Activated CD8-positive, alpha-beta memory T cell treated with anti-CD3 and anti-CD28 coated beads for 24 hours (primary cell): ENCODE data around the gene AK4.

Experiments used
- DNase-seq: peaks from one replicate; pipeline ENCODE4 v3.0.0-alpha.2; 2020

The AK4 gene

DNA sequence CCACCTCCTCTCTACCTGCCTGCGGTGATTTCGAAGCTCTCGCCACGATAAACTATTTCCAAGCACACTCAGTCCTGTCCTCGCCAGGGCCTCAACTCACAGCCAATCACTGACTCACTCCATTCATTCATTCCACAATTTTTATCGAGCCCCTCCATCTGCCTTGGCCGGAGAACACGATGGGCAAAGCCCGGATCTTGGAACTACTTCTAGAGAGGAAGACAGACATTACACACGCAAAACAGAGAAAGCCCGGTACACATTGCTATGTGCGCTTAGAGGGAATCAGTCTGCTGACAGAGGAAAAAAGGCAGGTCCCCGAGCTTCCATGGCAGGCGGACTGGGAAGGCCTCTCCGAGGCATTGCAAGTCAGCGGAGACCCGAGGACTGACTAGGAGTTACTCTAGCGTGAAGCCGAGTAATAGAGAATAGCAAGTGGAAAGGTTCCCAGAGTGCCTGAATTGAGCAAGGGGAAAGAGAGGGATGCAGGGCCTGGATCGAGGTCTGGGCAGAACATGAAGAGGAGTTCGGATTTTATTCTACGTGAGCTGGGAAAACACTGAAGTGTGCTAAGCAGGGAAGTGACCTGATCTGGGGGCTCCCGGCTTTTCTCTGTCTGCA is 107.1 kb downstream of the AK4 start:
- DNase-seq, result no peak

DNA sequence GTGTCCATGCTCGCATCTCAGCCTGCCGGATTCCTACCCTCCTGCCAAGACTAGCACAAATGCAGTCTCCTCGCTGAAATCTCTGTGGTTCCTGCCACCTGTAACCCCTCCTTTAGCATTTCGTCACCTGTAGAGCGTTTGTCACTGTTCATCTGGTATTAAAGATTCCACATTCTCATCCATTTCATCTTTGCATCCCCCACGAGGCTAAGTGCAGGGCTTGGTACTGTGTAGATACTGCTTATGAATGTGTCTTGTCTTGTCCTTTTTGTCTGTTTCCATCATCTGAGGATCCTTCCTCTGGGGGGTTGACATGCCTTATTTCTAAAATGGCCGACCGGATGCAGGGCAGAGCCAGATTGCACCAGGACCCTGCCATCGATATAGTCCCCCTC is 107.7 kb downstream of the AK4 start:
- DNase-seq, result no peak

DNA sequence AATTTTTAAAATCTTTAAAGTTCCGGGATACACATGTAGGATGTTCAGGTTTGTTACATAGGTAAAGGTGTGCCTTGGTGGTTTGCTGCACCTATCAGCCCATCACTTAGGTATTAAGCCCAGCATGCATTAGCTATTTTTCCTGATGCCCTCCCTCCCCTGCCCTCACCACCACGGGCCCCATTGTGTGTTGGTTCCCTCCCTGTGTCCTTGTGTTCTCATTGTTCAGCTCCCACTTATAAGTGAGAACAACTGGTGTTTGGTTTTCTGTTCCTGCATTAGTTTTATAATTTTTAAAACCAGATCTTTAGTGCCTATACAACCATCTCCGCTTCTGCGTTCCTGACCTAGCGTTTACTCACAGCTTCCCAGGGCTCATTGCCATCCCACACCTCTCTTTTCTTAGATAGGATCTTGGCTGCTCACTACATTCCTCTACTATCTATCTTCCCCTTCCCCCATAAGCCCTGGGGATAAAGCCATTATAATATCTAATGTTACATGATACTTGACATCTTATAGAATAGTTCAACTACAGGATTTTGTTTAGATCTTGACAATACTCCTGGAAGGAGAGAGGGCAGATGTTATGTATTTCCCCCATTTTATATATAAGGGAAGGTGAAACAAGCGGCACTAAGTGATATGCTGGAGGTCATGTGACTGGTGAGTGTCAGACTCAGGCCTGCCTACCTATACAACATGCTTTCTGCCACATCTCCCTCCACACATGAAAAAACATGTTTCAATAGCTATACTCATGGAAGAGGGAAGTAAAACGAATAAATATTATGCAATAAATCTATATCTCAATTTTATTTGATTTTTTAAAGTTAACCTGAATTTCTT is 109.1 kb downstream of the AK4 start:
- DNase-seq, result no peak

DNA sequence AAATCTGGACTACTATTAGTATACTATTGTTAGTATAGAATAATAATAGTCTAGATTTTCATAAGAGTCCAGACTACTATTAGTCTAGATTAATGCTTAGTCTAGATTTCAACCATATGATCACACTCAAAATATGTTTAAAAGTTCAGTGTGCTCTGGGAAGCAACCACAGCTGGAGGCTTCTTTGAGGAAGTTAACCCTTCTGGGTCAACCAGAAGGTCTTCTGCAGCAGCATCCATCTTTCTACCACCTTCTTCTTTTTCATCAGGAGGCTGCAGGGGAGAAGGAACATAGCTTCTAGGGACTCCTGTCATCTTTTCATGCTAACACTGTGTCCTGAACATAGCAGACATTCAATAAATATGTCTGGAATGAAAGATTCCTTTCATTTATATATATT is 110.1 kb downstream of the AK4 start:
- DNase-seq, result no peak

DNA sequence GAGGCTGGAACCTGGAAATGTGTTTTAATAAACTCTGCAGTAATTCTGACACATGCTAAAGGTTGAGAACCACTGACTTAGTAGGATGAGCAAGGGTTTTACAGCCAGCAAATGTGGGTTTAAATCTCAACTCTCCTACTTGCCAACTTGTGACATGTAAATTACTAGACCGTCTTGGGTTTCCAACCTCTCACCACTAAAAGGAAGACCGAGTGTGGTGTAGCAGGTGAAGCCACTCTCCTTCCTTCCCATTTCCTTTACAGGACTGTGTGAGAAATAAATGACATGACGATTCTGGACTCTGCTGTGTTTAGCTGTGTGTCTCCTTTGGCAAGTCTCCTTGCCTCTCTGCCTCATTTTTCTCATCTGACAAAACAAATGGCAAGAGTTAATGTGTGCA is 111.8 kb downstream of the AK4 start:
- no peak for DNase-seq

DNA sequence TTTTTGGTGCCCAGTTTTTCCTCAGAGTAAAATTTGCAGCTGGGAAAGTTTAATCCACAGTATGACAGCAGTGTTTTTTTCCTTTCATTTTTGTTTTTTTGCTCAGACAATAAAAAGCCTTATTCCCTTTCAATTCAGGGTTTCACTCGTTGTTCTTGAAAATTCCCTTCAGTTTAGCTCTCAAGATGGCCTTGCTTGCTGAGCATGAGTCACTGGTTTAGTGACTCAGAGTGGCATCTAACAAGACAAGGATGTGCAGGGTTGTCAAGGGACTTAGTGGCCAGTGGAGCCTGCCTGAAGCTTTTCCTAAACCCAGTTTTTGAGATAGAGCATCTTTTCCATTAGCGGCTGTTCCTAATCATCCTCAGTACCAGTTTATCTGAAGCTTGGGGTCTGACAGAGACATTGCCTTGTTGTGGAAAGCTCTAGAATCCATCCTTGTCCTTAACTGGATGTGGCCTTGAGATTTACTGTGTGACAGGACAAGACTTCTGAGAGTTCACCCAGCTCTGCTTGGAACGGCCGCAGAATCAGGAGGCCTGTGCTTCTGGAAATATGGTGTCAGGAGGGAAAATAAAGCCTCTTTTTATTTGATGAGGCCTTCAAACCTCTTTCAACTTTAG is 113.0 kb downstream of the AK4 start:
- no peak for DNase-seq

DNA sequence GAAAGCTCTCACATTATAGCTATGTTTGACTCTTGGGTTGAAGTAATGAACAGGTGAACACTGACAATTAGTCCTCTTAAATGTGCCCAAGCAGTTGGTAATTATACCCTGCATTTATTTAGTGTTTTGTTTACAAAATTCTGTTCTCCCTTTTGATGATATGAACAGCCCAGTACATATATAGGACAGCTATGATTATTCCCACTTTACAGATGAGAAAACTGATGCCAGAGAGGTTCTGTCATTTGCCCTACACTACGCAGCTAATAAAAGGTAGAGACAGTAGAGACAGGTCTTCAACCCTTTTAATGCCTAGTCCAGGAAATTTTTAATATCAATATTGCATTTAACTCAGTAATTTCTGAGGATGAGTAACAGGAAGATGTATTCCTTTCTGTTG is 115.3 kb downstream of the AK4 start:
- no peak for DNase-seq

DNA sequence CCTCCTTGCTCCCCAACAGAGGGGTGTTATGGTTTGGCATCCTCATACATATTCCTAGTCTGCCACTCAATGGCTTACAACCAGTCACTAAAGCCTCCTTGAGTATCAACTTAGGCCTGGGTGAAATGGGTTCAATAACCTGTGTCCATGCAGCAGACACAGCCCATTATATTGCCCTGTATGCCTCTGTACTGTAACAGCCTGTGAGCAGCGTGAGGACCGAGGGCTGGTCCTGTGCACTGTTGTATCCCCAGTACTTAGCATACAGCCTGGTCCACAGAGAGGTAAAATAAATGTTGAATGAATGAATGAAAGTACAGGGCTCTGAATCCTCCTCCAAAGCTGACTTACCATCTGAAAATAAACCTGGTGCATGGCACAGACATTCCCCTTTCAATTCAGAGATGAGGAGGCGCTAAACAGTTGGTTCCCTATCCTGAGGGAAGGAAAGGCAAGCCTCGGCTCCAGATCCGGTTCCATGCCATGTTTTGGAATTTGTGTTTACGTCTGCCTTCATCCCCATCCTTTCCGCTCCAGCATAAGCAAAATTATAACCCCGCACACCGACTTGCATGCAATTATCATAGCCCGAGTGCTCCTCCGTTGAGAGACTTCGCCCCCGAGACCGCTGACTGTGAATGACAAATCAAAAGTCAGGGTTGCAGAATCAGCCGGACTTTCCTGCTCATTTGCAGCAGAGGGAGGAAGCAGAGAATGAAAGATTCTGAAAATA is 116.4 kb downstream of the AK4 start:
- no peak for DNase-seq

DNA sequence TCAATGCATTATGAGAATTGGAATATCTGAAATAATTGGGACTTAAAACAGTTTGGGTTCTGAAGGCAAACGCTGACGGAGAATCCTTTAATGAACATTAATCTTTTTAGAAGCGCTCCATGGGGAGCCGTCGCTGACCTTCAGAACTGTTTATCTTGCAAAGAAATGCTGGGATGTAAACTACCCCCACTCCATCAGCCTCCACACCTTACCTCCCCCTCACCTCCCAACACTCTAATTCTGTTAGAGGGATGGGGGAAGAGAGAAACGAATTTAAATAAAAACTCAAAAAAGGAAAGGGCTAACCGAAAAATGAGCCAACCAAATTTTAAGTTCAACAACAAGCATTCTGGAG is 117.3 kb downstream of the AK4 start:
- no peak for DNase-seq

DNA sequence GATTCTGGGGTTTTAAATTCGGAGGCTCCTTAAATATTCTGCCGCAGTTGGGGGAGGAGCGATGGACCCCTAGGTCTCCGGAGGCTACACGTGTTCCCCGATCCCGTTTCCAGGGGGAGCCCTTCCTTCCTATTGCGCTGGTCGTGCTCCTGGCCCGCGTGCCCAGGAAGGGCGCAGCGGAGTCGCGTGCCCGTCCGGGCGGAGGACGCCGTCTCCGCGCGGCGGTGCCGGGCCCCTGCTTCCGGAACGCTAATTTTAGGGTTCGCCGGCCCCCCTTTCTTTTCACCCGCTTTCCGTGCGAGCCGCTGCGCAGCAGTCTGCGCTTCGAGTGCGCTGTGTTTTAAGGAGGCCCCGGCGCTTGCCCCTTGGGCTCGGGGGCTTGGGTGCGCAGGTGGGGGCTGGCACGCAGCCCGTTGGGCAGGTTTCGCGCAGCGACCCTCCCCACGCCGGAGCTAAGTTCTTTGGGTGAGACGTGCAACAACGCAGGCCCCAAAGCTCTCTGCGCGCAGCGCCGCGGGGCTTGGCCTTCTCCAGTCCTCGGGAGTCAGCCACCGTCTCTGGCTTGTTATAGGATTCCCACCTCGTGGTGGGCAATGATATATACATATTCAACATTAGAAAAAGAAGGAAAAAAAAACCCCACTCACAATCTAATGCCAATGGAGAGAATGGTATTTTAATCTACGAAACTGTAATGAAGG is 117.8 kb downstream of the AK4 start:
- DNase-seq, result peak; percentile 73

DNA sequence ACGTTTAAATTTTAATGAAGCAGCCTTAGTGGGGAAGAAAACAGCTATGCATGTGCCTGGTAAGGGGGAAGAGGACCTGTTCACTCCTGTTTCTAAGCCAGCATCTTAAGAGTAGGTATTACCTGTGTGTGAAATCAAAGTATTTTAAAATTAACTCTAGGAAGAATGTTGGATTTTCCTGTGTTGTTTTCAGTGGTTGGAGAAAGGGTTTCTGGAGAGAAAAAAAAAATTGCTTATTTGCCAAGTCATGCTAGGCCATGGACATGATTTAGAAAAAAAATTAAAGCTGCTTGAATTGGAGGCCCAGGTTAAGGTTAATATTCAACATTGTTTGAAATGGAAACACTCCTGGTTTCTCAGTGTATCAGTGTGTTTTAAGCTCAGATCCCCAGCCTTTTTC is 118.5 kb downstream of the AK4 start:
- no peak for DNase-seq

DNA sequence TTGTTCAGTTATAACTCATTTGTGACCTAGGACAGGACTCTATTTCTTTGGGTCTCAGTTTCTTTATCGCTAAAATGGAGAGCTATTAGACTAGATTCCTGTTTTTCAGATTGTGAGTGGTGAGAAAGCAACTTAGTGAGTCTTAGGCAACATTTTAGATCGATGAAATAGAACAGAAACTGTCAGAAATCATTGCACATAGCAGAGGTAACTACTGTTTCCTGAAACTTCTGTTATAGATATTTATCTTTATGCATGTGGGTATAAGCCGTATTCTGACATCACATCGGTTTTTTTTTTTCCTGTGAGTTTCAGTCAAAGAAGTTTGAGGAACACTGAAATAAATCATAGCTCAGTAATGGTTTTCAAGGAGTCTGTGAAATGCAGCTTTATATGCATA is 119.3 kb downstream of the AK4 start:
- no peak for DNase-seq

DNA sequence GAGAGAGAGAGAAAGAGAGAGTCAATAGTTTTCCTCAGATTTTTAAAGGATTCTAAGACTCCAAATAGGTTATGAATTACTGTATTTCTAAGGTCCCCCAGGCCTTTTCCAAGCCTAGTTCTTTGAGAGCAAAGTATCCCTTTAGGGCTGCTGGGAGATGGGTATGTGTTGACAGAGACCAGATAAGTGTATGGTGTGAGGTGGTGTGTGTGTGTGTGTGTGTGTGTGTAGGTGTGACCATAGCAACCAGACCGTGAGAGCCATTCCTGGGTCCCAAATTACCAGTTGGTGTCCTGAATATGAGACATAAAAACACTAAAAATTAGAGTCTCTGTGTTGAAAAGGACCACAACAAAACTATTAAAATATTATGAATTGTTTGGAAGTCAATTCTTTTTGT is 119.7 kb downstream of the AK4 start:
- DNase-seq, result no peak

DNA sequence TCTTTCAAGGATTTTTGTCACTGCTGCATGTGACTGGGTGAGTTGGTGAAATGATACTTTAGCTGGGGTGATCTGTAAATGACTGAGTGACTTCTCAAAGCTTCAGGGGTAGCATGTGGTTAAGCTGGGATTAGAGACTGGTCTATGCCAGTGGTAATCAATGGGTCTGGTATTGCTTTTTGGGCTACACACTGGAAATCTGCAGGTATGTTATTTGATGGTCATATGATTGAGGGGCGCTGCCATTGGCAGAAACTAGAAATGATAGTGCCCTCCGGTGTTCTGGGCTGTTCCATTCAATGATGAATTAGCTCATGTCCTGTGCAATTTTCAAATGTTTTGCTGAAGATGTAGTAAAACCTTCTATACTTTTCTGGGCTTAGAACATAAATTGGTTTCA is 121.6 kb downstream of the AK4 start:
- DNase-seq, result no peak

DNA sequence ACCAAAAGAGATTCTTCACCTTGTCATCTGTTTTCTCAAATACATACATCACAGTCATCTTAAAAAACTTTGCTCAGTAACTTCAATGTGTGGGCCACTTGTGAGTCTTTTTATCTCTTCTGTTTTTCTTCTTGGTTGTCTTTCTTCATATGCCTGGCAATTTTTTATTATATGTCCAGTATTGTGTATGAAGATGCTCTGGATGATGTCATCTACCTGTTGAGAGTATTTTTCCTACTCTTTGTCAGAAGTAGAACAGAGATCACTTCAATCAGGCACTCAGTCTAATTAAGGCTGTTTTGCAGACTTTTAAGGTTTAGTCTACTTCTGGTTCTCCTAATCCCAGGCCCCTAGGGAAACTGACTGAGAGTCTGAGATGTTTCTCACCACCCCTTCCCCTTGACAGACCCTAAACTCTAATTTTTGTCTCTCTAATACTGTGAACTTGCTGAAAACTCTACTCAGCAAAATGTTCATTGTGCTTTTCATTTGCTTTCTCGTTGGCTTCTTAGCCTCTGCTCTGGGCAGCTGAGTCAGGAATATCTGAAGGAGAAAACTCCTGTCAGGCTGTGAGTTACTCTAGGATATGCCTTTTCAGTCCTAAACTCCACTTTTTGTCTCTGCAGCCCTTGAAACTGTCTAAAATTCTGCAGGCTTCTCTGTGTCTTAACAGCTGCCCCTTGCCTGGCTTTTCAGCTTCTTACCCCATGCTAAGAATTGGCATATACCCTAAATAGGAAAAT is 128.4 kb downstream of the AK4 start:
- no peak for DNase-seq

DNA sequence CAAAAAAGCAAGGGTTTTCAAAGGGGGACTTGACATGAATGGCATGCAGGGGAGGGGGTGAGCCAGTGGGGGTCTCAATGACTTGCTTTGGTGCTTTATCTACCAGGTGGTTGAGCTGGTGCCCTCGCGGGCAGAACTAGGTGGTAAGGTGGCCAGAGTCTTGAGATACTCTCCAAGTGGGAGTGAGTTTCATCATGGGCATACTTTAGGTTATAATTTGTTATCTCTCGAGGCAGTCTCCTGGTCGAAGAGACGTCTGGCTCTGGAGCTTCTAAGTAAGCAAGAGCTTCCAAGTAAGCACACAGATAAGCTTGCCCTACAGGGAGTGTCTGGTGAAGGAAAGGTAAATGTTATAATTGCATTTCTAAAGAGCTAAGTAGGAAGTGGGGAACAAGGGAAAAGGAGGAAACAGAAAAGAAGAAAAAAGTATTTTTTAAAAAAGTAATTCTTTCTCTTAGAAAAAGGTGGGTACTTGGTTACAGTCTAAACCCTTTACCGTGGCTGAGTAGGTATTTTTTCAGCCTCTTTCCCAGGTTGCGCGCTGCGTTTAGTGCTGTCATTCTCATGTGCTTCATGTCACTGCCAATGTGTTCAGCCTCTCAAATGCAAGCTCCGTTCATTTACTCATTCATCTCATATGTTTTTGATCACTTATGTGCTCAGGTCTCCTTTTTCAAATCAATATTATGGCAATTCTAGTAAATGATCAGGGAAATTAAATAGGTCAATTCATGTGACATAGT is 129.8 kb downstream of the AK4 start:
- DNase-seq, result no peak

DNA sequence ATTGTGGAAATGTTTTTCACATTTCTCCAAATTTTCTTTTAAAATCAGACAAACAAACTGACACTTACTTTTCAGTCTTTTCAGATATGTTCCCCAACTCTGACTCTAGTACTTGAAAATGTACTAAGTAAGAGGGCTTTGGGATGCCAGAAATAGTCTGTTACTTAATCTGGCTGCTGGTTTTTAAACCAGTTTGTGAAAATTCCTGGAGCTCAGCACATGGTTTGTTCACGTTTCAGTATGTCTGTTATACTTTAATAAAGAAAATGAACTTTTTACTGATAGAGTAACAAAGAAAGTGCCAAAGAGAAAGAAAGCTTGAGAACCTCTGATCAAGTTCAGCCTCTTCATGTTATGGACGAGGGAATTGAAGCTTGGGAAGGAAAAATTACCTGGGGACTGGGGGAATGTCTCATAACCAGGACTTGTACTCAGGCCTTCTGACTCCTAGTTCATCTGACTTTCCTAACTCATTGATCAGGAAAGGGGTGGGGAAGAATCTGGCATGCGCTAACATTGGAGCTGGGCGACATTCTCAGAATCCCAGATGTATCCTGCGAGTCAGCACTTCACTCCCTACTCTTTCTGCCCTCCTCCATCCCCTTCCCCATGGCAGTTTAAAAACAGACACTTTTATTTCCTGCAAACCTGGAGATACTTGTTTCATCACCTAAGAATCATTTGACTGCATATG is 130.5 kb downstream of the AK4 start:
- no peak for DNase-seq

DNA sequence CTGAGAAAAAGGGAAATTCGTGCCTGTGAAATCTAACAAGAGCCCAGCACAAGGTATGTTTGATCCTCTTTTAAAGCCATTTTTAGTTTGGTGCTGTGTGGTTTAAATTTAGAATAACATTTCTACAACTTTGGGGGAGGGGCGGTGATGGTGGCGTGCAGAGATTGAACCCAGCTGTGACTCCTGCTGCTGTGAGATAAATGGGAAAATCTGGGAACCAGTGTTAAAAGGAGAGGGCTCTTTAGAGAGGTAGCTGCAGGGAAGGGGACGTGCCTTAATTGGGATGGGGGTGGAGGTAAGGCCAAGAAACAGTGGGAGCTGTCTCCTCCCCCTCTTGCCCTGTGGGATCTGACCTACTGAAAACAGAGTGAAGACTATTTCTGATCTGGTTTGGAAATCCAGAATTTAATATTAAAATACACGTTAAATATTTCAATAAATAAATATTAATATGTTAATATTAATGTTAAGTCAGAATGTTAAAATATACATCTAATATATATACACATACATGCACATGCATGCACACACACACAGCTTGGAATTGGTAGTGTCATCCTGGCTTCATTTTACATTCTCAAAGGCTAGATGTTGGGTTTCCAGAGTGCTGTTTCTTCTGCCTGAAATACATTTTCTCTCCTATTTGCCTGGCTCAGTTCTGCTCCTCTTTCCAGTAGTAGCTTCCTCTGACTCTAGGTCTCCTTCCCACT is 131.2 kb downstream of the AK4 start:
- no peak for DNase-seq
